GM18873 (cell line): ENCODE results near the gene FBXO4.
"Not testable (repeated sequence)": the region's sequence is repeated elsewhere in the genome, so short reads cannot be mapped to it uniquely, and the experiment has no call there.

Experiments
- ATAC-seq: cut with Tn5 transposase; IDR thresholded peaks from one replicate; pipeline ENCODE4 v1.9.1; 2021; ENCODE audit warnings: mild to moderate bottlenecking, moderate library complexity, moderate number of reproducible peaks; ENCODE audit not compliant: unreplicated experiment, low FRiP score

The FBXO4 gene

GRCh38 chr5:41921166-41921565 is 3.9 kb upstream of the FBXO4 start:
- ATAC-seq = no peak

GRCh38 chr5:41921874-41922273 is 3.2 kb upstream of the FBXO4 start:
- no peak for ATAC-seq

GRCh38 chr5:41924526-41924871 is 582 bp upstream of the FBXO4 start:
- ATAC-seq = no peak

GRCh38 chr5:41925555-41925951 is 472 bp downstream of the FBXO4 start:
- peak; percentile 17 for ATAC-seq

- ATAC-seq = no peak
Measured at GRCh38 chr5:41927604-41928003, 2.5 kb downstream of the FBXO4 start.

GRCh38 chr5:41929035-41929434 is 4.0 kb downstream of the FBXO4 start:
- no peak for ATAC-seq

- ATAC-seq = no peak
Measured at GRCh38 chr5:41932770-41933169, 7.7 kb downstream of the FBXO4 start.

GRCh38 chr5:41935544-41935943 is 10.5 kb downstream of the FBXO4 start:
- ATAC-seq = no peak

- no peak for ATAC-seq
Measured at GRCh38 chr5:41940641-41941040, 15.6 kb downstream of the FBXO4 start.

- ATAC-seq = not testable (repeated sequence)
Measured at GRCh38 chr5:41945332-41945955, 20.4 kb downstream of the FBXO4 start.

GRCh38 chr5:41951224-41951623 is 26.1 kb downstream of the FBXO4 start:
- ATAC-seq = no peak

- ATAC-seq = no peak
Measured at GRCh38 chr5:41954286-41954685, 29.2 kb downstream of the FBXO4 start.

- ATAC-seq = peak; percentile 70
Measured at GRCh38 chr5:41955432-41956024, 30.4 kb downstream of the FBXO4 start.

GRCh38 chr5:41956943-41957342 is 31.9 kb downstream of the FBXO4 start:
- no peak for ATAC-seq

GRCh38 chr5:41960481-41960880 is 35.4 kb downstream of the FBXO4 start:
- no peak for ATAC-seq

GRCh38 chr5:41961736-41962135 is 36.7 kb downstream of the FBXO4 start:
- ATAC-seq = no peak

GRCh38 chr5:41962491-41962890 is 37.4 kb downstream of the FBXO4 start:
- no peak for ATAC-seq

GRCh38 chr5:41966401-41967105 is 41.5 kb downstream of the FBXO4 start:
- peak; percentile 55 for ATAC-seq

GRCh38 chr5:41967401-41967800 is 42.3 kb downstream of the FBXO4 start:
- no peak for ATAC-seq

GRCh38 chr5:41968153-41968723 is 43.2 kb downstream of the FBXO4 start:
- no peak for ATAC-seq

- ATAC-seq = no peak
Measured at GRCh38 chr5:41973087-41973486, 48.0 kb downstream of the FBXO4 start.

GRCh38 chr5:41973887-41974286 is 48.8 kb downstream of the FBXO4 start:
- ATAC-seq = no peak
